Measurements from ENCODE around the gene ADCY9.
"Not testable (repeated sequence)": the region's sequence is repeated elsewhere in the genome, so short reads cannot be mapped to it uniquely, and the experiment has no call there.

ADCY9 gene

GRCh38 chr16:3938843-3939624 lies 177.2 kb downstream of the ADCY9 start:
- TF ChIP-seq CTCF (IDR thresholded peaks at IDR 0.05; ENCODE audit: low read depth, low read length, missing control alignments): peak; percentile 95
- in situ Hi-C loops (cut with HindIII; ENCODE audit: low sequenced_read_pairs): no loop called here
- peak overlapping the region; percentile 26 for H3K4me3 ChIP-seq (ENCODE audit: low read depth, low read length)
- DNase-seq (ENCODE audit: low read depth): peak; percentile 88

- H3K4me3 ChIP-seq (ENCODE audit: low read depth, low read length): peak overlapping the region; percentile 26
- TF ChIP-seq CTCF (IDR thresholded peaks at IDR 0.05; ENCODE audit: low read depth, low read length, missing control alignments): no peak
- DNase-seq (ENCODE audit: low read depth): no peak
- in situ Hi-C loops (cut with HindIII; ENCODE audit: low sequenced_read_pairs): no loop called here
These were observed 177.8 kb downstream of the ADCY9 start for GRCh38 chr16:3938471-3938842.

GRCh38 chr16:3937066-3937875 lies 179.0 kb downstream of the ADCY9 start:
- TF ChIP-seq CTCF (IDR thresholded peaks at IDR 0.05; ENCODE audit: low read depth, low read length, missing control alignments): no peak
- no peak for DNase-seq (ENCODE audit: low read depth)
- H3K4me3 ChIP-seq (ENCODE audit: low read depth, low read length): no peak overlapping the region
- in situ Hi-C loops (cut with HindIII; ENCODE audit: low sequenced_read_pairs): no loop called here

- H3K4me3 ChIP-seq (ENCODE audit: low read depth, low read length): no peak overlapping the region
- in situ Hi-C loops (cut with HindIII; ENCODE audit: low sequenced_read_pairs): no loop called here
- TF ChIP-seq CTCF (IDR thresholded peaks at IDR 0.05; ENCODE audit: low read depth, low read length, missing control alignments): no peak
- no peak for DNase-seq (ENCODE audit: low read depth)
These were observed 180.3 kb downstream of the ADCY9 start for GRCh38 chr16:3935921-3936320.

GRCh38 chr16:3934491-3935181 lies 181.6 kb downstream of the ADCY9 start:
- no peak for DNase-seq (ENCODE audit: low read depth)
- TF ChIP-seq CTCF (IDR thresholded peaks at IDR 0.05; ENCODE audit: low read depth, low read length, missing control alignments): no peak
- H3K4me3 ChIP-seq (ENCODE audit: low read depth, low read length): no peak overlapping the region
- in situ Hi-C loops (cut with HindIII; ENCODE audit: low sequenced_read_pairs): no loop called here

GRCh38 chr16:3927147-3927546 lies 189.1 kb downstream of the ADCY9 start:
- DNase-seq (ENCODE audit: low read depth); H3K4me3 ChIP-seq (ENCODE audit: low read depth, low read length); in situ Hi-C loops (cut with HindIII; ENCODE audit: low sequenced_read_pairs): not testable (repeated sequence)

Data from astrocyte of the cerebellum (primary cell).